ENCODE results near the gene ERCC4. TPM values are rescaled to one million over a fixed set of nuclear protein-coding genes. Genes with fewer than 3 reads are reported as not detected.

The ERCC4 gene
- polyA plus RNA-seq, 1 donor (not counting 4 experiments of a cell fraction or from before 2014, with no cell fraction given): 5.9 TPM

DNA sequence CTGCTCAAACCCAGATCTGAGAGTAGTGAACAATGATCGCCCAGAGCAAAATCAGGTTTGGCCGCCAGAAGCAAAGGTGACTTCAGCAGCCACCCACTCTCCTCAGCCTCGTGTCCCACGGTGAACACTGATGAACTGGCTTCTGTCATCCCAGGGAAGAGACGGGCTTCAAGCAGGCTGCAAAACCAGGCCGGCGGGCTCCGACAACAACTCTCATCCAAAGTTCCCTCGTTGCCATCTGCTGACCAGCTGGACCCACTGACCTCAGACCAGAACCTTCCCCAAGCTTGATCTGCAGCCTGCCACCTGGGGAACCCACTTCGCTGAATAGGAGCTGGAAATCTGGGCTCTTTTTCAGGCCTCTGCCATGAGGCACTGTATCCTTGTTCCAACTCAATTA is 81.6 kb downstream of the ERCC4 start:
- H3K79me2 ChIP-seq (ENCODE audit: control insufficient read depth, insufficient read depth, low read length): no peaks in the 10 kb centered on the region
- H3K9ac ChIP-seq (ENCODE audit: control insufficient read depth, extremely low read depth, insufficient read depth, low read length): no peak overlapping the region
- H3K27me3 ChIP-seq (ENCODE audit: control insufficient read depth, extremely low read depth, insufficient read depth, low read length): peaks cover 5% of the 10 kb centered on the region
- H3K36me3 ChIP-seq (ENCODE audit: control insufficient read depth in 2 of 2, extremely low read depth in 1 of 2, insufficient read depth in 2 of 2, low read length in 2 of 2): no peaks in the 10 kb centered on the region
- no peak overlapping the region for H3K27ac ChIP-seq (ENCODE audit: control insufficient read depth, insufficient read depth, low read length)
- H3K9me1 ChIP-seq (ENCODE audit: control insufficient read depth, extremely low read depth, insufficient read depth, low read length): no peaks in the 10 kb centered on the region
- H3K9me3 ChIP-seq (ENCODE audit: control insufficient read depth, low read depth, low read length): no peaks in the 10 kb centered on the region
- H4K20me1 ChIP-seq (ENCODE audit: control insufficient read depth, extremely low read depth, insufficient read depth, low read length): no peaks in the 10 kb centered on the region
- dilution Hi-C loops (cut with MboI; ENCODE audit: extremely low pct_ligation_motif_present, low sequenced_read_pairs): no loop called here
- H3K4me3 ChIP-seq (ENCODE audit: control insufficient read depth in 2 of 3, extremely low read depth in 1 of 3, insufficient read depth in 2 of 3, low read depth in 1 of 3, low read length in 3 of 3): no peak overlapping the region
- no peak for DNase-seq (ENCODE audit: low read depth, low spot score)
- no peak overlapping the region for H3K4me2 ChIP-seq (ENCODE audit: control insufficient read depth, extremely low read depth, insufficient read depth, low read depth, low read length)
- peaks cover 6% of the 10 kb centered on the region for H3K4me1 ChIP-seq (ENCODE audit: control insufficient read depth, extremely low read depth, insufficient read depth, low read length)
- TF ChIP-seq, protein P1, sequence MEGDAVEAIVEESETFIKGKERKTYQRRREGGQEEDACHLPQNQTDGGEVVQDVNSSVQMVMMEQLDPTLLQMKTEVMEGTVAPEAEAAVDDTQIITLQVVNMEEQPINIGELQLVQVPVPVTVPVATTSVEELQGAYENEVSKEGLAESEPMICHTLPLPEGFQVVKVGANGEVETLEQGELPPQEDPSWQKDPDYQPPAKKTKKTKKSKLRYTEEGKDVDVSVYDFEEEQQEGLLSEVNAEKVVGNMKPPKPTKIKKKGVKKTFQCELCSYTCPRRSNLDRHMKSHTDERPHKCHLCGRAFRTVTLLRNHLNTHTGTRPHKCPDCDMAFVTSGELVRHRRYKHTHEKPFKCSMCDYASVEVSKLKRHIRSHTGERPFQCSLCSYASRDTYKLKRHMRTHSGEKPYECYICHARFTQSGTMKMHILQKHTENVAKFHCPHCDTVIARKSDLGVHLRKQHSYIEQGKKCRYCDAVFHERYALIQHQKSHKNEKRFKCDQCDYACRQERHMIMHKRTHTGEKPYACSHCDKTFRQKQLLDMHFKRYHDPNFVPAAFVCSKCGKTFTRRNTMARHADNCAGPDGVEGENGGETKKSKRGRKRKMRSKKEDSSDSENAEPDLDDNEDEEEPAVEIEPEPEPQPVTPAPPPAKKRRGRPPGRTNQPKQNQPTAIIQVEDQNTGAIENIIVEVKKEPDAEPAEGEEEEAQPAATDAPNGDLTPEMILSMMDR (optimal IDR thresholded peaks at IDR 0.05 in 1 of 3, IDR thresholded peaks at IDR 0.05 in 1 of 3, conservative IDR thresholded peaks at IDR 0.05 in 1 of 3; ENCODE audit: extremely low read depth in 1 of 3, insufficient read depth in 2 of 3, low read length in 3 of 3): no peak
- no peak overlapping the region for H2AFZ ChIP-seq (ENCODE audit: control insufficient read depth, low read length)
- FAIRE-seq: no peak

Other genes starting within 250 kb of the ERCC4 start
- gene MRTFB, start 151.2 kb downstream of the ERCC4 start, polyA plus RNA-seq: 10.2 to 12.1 TPM (median 10.6 TPM) in 3 replicates